Transverse colon (tissue), 4 donors: Measurements from ENCODE around the gene HDAC7. TPM values are rescaled to one million over a fixed set of nuclear protein-coding genes. Genes with fewer than 3 reads are reported as not detected.

Experiments
- DNase-seq: peaks from one replicate; pipeline ENCODE4 v3.0.0-alpha.2; 2019
- H3K27ac ChIP-seq, 4 donors: fragments of 200-600 bp; sonication (generic); 2 replicates each; pipeline ENCODE4 v1.5.1; 2016 to 2018; ENCODE audit warnings: inconsistent platforms in 4 of 4
- H3K27me3 ChIP-seq: fragments of 200-600 bp; sonication (generic); 2 replicates; pipeline ENCODE4 v1.5.1; 2017; ENCODE audit warnings: inconsistent platforms
- H3K36me3 ChIP-seq, 4 donors: fragments of 200-600 bp; sonication (generic); 2 replicates each; pipeline ENCODE4 v1.5.1; 2017 to 2019; ENCODE audit warnings: inconsistent platforms in 4 of 4
- H3K4me1 ChIP-seq, 4 donors: fragments of 200-600 bp; sonication (generic); 2 replicates each; pipeline ENCODE4 v1.5.1; 2017 to 2020; ENCODE audit warnings: inconsistent platforms in 4 of 4
- H3K4me3 ChIP-seq, 4 donors: fragments of 200-600 bp; sonication (generic); 1 replicate in 1 of 4; 2 replicates in 3 of 4; pipeline versions ENCODE4 v1.5.1 to v1.6.1; 2017 to 2019; ENCODE audit warnings: inconsistent platforms in 4 of 4
- H3K9me3 ChIP-seq, 2 donors: fragments of 200-600 bp; sonication (generic); 2 replicates each; pipeline ENCODE4 v1.5.1; 2017 to 2019; ENCODE audit warnings: inconsistent platforms in 2 of 2
- EP300 ChIP-seq: sonication (generic); formaldehyde crosslinking; IDR thresholded peaks from one replicate; pipeline ENCODE4 v1.6.1; 2017; ENCODE audit warnings: antibody characterized with exemption, low read depth
- POLR2A ChIP-seq: fragments of 450-650 bp; IDR thresholded peaks from one replicate; pipeline ENCODE4 v1.6.1; 2016; ENCODE audit warnings: antibody characterized with exemption, mild to moderate bottlenecking, moderate library complexity
- POLR2AphosphoS5 ChIP-seq, 3 donors: sonication (generic); formaldehyde crosslinking; IDR thresholded peaks; one replicate each; pipeline ENCODE4 v1.6.1; 2016; ENCODE audit warnings: antibody characterized with exemption in 3 of 3
- WGBS, 2 donors: methylation state at CpG; one replicate each; pipeline ENCODE4 v1.1.5; 2018; ENCODE audit warnings: low coverage in 1 of 2; 5-methylcytosine and 5-hydroxymethylcytosine counted together
- in situ Hi-C, 4 donors: fragments of 200-750 bp; cut with MboI; loops; one replicate each; pipeline versions ENCODE4 v1.15.0 to v1.15.1; 2017; ENCODE audit warnings: low sequenced_read_pairs in 3 of 4, low pct_ligation_motif_present in 1 of 4, low pct_unique_long_range_greater_than_20kb in 1 of 4
- intact Hi-C: fragments of 100-400 bp; cut with DNase I; formaldehyde crosslinking; loops from one replicate; pipeline ENCODE4 v1.15.1; 2023; ENCODE audit warnings: low total_unique reads
- total RNA-seq, 4 donors: library from RNA; depleted of rRNA; stranded (reverse); fragments of >200 nt; gene quantifications; one replicate each; pipeline ENCODE4 v1.1.0, GENCODE V29; 2016
- TF ChIP-seq, protein P1 (sequence below), 5 experiments: fragments of 200-600 bp in 3 of 5; fragments of 450-650 bp in 2 of 5; sonication (generic) in 3 of 5; IDR thresholded peaks; 1 replicate in 2 of 5; 2 replicates in 3 of 5; pipeline ENCODE4 v1.5.1; 2016 to 2017; ENCODE audit warnings: antibody characterized with exemption in 5 of 5, inconsistent platforms in 3 of 5, mild to moderate bottlenecking in 2 of 5, moderate library complexity in 1 of 5

HDAC7 gene
- total RNA-seq, 4 donors from 2014 or later, result 19.4 to 133 (median 28.3) TPM

DNA sequence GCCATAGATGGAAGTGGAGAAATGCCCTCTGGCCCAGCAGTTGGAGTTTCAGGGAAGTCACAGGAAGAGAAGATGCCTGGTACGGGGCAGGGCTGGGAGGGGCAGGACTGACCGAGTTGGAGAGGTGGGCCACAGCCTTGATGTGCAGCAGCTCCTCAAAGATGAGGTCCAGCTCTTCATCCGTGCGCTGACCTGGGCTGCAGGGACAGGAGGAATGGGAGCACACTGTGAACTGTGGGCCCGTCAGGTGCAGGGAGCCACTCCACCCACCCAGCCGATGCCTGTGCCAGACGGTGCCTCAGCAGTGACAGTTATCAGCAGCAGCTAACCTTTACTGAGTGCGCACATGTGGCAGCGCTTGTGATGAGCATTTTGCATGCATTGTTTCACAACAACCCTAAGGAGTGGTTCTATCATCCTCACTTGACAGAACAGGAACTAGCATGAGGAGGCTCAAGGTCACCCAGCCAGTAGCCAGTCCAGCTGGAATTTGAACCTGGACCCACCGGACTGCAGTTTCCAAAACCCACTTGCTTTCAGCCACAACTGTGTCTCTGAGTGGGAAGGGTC is 69.4 kb downstream of the HDAC7 start:
- no peak for DNase-seq
- no peaks in the 10 kb centered on the region for H3K36me3 ChIP-seq
- in situ Hi-C loops (no loop called here), intact Hi-C loops (no loop called here)
- H3K4me3 ChIP-seq, result no peak overlapping the region
- TF ChIP-seq POLR2AphosphoS5 (IDR thresholded peaks at IDR 0.05) (no peak), EP300 (no peak), POLR2A (no peak)
- TF ChIP-seq, protein P1, sequence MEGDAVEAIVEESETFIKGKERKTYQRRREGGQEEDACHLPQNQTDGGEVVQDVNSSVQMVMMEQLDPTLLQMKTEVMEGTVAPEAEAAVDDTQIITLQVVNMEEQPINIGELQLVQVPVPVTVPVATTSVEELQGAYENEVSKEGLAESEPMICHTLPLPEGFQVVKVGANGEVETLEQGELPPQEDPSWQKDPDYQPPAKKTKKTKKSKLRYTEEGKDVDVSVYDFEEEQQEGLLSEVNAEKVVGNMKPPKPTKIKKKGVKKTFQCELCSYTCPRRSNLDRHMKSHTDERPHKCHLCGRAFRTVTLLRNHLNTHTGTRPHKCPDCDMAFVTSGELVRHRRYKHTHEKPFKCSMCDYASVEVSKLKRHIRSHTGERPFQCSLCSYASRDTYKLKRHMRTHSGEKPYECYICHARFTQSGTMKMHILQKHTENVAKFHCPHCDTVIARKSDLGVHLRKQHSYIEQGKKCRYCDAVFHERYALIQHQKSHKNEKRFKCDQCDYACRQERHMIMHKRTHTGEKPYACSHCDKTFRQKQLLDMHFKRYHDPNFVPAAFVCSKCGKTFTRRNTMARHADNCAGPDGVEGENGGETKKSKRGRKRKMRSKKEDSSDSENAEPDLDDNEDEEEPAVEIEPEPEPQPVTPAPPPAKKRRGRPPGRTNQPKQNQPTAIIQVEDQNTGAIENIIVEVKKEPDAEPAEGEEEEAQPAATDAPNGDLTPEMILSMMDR (IDR thresholded peaks at IDR 0.05), result no peak
- H3K27me3 ChIP-seq, result no peaks in the 10 kb centered on the region
- peaks cover 12 to 28% (median 23%) of the 10 kb centered on the region in 4 donors for H3K4me1 ChIP-seq
- no peaks in the 10 kb centered on the region for H3K9me3 ChIP-seq
- 78 to 100% methylated on average over 2 to 10 of the region's 10 CpGs for WGBS, 2 donors
- no peak overlapping the region for H3K27ac ChIP-seq

DNA sequence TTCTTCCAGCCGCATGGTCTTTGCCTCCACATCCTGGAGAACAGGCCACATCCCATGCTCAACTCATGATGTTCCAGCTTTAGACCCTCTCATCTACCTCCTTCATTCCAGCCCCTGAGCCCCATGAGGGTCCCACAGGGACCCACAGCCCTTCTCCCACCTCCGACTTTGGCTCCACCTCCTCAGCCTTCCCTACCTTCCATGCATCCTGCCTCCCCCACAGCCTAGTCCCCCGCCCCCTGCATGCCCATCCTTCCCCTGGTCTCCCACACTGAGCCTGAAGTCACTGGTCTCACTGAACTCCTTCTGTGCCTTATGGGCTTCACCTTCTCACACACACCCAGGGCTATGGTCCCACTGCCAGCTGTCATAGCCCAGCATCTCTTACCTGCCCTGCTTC is 70.8 kb downstream of the HDAC7 start:
- WGBS, 2 donors, result 79 to 91% methylated on average over 2 to 3 of the region's 3 CpGs
- in situ Hi-C loops (loop anchor here in 2 of 4 donors (25.0 kb wide), 2 partner anchors 88 to 213 kb away; partner anchors contain the start of gene TMEM106C (in 1 of the 2)), intact Hi-C loops (no loop called here)
- no peak overlapping the region for H3K4me3 ChIP-seq
- TF ChIP-seq POLR2A (no peak), POLR2AphosphoS5 (IDR thresholded peaks at IDR 0.05) (no peak), EP300 (no peak)
- TF ChIP-seq, protein P1 (IDR thresholded peaks at IDR 0.05), result no peak
- H3K36me3 ChIP-seq, result no peaks in the 10 kb centered on the region
- no peaks in the 10 kb centered on the region for H3K9me3 ChIP-seq
- DNase-seq, result no peak
- peaks cover 7 to 14% (median 9%) of the 10 kb centered on the region in 4 donors for H3K4me1 ChIP-seq
- H3K27me3 ChIP-seq, result no peaks in the 10 kb centered on the region
- H3K27ac ChIP-seq, result no peak overlapping the region

DNA sequence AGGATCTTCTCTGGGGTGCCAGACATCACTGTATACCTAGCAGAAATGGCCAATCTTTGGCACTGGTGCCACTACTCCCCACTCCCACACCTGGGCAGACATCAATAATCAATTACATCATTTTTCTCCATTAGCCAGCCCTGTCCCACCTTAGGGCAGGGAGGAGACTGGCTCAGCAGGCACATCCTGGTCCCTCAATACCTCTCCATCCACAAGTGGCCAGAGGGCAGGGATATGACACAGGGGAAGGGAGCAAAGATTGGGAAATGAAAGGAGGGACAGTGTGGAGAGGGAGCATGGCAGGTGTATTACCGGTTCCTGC is 71.2 kb downstream of the HDAC7 start:
- intact Hi-C loops, result no loop called here
- Histone ChIP-seq H3K4me3 (no peak overlapping the region), H3K4me1 (peaks cover 3 to 9% (median 5%) of the 10 kb centered on the region in 4 donors), H3K27ac (no peak overlapping the region), H3K9me3 (no peaks in the 10 kb centered on the region), H3K27me3 (no peaks in the 10 kb centered on the region), H3K36me3 (no peaks in the 10 kb centered on the region)
- DNase-seq, result no peak
- 100% methylated on average over 1 of the region's 1 CpG for WGBS, 2 donors
- in situ Hi-C loops, result loop anchor here in 2 of 4 donors (25.0 kb wide), 2 partner anchors 89 to 214 kb away; partner anchors contain the start of gene TMEM106C (in 1 of the 2)
- TF ChIP-seq POLR2A (no peak), POLR2AphosphoS5 (IDR thresholded peaks at IDR 0.05) (no peak), EP300 (no peak)
- TF ChIP-seq, protein P1 (IDR thresholded peaks at IDR 0.05), result no peak

DNA sequence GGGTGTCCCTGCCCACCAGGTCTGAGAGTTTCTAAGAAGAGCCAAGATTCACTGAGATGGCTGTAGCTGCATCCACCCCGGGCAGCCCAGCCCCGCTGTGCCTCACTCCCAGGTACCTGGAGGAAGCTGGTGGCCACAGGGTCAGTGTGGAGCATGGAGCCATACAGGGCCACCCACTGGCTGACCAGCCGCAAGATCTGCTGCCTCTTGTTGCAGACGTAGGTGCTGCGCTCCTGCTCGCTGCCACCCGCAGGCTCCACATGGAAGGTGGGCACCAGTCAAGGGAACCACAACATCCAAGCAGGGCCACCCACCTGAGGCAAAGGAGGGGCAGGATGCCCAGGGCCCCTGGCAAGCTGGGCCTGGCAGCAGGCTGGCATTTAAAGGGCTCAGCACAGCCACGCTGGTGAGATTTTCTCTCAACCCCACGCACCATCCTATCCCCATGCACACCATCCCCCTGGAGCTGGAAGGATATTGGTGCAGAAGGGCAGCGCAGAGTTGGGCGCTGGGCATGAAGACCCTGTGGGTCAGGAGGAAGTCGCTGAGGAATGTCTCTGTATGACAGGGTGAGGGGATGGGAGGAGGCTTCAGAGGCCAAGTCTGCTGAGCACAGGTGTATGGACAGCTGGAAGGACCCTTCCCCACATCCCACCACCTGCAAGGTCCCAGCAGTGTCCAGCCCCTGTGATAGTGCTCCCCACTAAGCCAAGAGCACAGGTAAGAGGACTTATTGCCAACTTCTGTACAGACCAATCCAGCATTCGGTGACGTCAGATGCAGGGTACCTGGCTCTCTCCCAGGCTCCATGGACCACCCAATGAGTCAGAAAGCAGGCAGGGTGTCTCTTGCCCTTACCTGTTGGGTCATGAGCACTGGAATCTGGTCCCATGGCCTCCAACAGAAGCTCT is 71.9 kb downstream of the HDAC7 start:
- TF ChIP-seq POLR2A, result no peak
- no peak for TF ChIP-seq POLR2AphosphoS5 (IDR thresholded peaks at IDR 0.05)
- no peaks in the 10 kb centered on the region for H3K36me3 ChIP-seq
- intact Hi-C loops (no loop called here), in situ Hi-C loops (loop anchor here in 2 of 4 donors (25.0 kb wide), 2 partner anchors 89 to 214 kb away; partner anchors contain the start of gene TMEM106C (in 1 of the 2))
- H3K9me3 ChIP-seq, result no peaks in the 10 kb centered on the region
- H3K27me3 ChIP-seq, result no peaks in the 10 kb centered on the region
- DNase-seq, result no peak
- WGBS, 2 donors, result 91% methylated on average over 13 of the region's 14 CpGs; no CpG with 5 or more reads in 1 of the 2 donors
- H3K4me1 ChIP-seq, result peaks cover 0 to 3% (median 0%) of the 10 kb centered on the region in 4 donors
- H3K4me3 ChIP-seq, result no peak overlapping the region
- H3K27ac ChIP-seq, result no peak overlapping the region
